Esophagus muscularis mucosa (tissue), 2 donors: Measurements from ENCODE around the gene ALKBH4.

Experiments used
- POLR2A ChIP-seq: fragments of 450-650 bp; IDR thresholded peaks from one replicate; pipeline ENCODE4 v1.6.1; 2017; ENCODE audit warnings: antibody characterized with exemption, moderate library complexity, mild to moderate bottlenecking, low read depth
- POLR2AphosphoS5 ChIP-seq, 2 donors: sonication (generic); formaldehyde crosslinking; IDR thresholded peaks; one replicate each; pipeline ENCODE4 v1.6.1; 2017; ENCODE audit warnings: antibody characterized with exemption in 2 of 2

GRCh38 chr7:102471791-102472125 lies 7.1 kb upstream of the ALKBH4 start:
- TF ChIP-seq POLR2A (no peak), POLR2AphosphoS5 (IDR thresholded peaks at IDR 0.05) (no peak)
